Raji (cell line): Measurements from ENCODE around the gene SLC29A3.

ENCODE experiments used
- POLR2A ChIP-seq: IDR thresholded peaks from 2 replicates; pipeline ENCODE4 v1.6.1; 2011; ENCODE audit warnings: low read depth, low read length, control low read depth; ENCODE audit not compliant: insufficient read depth

SLC29A3 gene

DNA sequence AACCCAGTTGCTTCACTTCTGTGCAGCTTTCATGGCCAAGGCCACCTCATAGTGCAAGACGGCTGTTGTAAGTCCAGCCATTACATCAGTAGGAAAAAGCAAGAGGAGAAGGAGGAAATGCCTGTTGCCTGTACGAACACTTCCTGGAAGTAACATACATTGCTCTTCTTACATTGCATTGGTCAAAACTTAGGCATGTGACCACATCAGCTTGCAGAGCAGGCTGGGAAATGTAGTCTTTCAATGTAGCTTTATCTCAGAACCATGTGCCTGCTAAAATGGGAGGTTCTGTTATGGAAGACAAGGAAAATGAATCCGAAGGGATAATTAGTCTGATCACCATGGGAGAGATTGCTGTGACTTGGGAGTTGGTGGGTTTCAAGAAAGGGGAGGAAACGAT is 4.3 kb downstream of the SLC29A3 start:
- TF ChIP-seq POLR2A = peak; percentile 32; the same call in 1 of the 2 replicates

DNA sequence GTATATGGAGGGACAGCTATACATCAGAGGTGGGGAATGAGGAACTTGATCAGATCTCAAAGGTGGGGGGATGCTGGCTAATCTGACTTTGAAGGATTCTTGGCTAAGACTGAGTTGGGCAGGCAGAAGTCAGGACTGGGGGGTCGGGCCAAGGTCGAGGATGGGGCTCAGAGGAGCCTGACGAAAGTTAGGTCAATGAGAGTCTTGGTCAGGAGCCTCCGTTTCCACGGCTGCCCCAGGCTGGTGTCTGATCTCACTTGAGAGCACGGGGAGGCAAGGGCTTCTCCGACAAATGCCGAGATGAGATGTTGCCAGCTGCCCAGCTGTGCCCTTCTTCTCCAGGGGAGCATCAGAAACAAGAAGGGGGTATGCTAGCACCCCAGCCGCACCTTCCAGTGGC is 5.7 kb downstream of the SLC29A3 start:
- no peak for TF ChIP-seq POLR2A

DNA sequence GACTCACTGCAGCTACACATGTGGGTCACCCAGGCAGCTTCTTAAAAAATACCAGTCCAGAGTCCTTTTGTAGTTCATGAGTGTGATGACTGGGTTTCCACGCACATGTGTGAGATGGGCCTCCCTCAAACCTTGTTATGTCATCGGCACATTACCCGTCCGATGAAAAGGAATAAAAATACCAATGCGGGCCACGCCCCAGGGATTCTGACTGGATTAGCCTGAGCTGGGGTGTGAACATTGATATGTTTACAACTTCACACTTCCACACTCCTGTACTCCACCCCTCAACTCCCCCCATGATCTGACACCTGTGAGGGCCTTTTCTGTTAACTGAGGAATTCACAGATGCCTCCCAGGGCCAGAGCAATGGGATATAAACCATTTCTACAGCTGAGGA is 6.2 kb downstream of the SLC29A3 start:
- TF ChIP-seq POLR2A = no peak

DNA sequence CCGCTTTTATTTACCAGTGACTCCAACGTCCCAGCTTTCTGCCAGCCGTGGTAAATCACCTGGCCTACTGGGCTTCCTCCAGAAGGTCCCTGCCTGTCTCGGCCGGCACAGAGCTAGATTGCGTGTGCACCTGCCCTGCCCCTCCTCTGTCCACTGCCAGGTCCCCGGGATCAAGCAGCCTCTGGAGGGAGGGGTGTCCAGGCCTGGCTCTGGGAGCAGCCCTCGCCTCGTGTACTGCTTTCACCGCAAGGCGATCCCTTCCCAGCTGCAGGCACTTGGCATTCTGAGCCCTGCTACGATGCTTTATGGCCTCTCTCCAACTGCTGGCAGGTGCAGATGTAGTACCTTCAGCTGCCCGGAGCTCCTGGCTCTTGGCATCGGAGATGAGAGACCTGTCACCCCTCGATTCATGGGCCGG is 7.4 kb downstream of the SLC29A3 start:
- TF ChIP-seq POLR2A = no peak

DNA sequence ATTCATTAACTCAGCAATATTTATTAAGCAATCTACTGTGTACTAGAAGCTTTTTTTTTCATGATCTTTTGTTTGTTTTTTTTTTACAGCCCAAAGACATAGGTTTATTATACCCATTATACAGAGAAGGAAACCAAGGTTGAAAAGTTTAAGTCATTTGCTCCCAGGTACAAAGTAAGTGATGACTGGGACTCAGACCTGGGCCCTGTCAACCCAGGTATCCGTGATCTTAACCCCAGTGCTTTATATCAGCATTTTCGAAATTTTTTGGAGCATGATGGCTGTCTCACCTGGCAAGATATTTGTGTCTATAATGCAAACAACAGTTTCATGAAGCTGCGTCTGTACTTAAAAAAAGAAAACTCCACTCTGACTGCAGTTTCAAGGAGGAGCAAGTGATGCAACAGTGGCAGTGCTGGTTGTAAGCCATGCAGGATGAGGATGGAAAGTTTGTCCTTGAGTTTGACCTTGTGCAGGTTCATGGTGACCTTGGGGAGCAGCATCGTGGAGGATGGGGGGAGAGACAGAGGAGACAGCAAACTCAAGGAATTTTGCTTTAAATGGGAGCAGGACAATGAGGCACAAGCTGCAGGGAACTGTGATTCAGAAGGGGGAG is 11.8 kb downstream of the SLC29A3 start:
- TF ChIP-seq POLR2A = no peak

DNA sequence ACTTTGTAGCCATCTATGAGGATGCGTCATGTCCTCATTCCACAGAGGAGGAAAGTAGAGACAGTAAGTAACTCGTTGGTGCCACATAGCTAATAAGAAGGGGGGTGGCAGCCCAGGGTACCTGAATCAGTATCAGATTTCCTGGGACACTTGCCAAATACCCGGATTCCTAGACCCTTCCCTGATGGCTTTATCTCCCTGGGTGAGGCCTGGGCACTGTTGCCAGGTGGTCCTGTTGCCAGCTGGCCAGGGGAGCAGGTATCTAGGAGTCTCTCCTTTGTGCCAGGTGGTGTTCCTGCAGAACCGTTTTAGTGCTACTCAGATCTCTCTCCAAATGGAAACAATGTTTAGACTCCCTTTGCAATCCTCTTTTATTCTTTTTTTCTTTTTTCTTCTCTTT is 12.7 kb downstream of the SLC29A3 start:
- TF ChIP-seq POLR2A = no peak

DNA sequence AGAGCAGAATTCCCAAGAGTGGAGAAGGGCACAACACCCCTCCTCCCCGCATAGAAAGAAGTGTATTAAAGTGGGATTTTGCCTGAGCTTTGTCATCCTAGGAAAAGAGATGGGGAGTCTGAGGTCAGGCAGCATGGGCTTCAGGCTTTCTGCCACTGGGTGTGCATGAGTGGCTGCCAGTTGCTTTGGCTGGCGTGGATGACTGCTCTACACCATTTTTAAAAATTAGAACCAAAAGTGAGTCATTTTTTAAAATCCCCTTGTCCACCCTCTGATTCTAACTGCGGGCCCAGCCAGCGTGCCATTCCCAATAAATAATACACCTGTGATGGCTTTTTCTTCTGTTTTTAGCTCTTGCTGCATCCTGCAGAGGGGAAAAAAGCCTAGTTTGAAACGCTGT is 13.4 kb downstream of the SLC29A3 start:
- no peak for TF ChIP-seq POLR2A

DNA sequence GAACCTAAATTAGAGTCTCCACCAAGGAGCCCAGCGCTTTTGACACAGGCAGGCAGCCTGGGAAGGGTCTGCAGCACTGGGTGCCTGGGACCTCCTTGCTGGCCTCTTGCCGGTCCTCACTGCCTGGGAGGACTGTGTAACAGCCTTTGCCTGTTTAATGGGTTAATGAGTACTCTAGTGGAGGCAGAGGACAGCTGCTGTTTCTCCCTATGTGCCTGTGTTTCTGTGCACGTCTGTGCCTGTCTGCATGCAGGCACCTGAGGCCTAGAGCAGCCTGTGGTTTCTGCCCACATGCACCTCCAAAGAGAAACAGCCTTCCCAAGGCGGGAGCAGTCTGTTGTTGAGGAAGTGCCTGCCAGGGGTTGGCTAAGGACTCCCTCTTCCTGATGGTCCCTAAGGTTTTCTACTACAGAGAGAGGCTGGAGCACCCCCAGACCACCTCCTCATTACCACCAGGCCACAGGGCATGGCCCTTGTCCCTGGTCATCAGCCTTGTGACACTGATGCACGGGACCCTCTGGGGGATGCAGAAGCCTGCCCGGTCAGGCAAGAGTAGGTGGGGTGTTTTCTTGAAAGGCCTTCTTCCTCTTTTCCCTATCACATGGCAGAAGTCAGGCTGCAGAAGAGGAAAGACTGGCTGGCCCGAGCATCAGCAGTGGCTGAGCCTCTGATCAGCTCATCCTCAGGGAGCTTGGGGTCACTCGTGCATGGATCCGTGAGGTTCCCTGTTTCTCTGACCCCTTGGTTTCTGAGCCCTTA is 14.2 kb downstream of the SLC29A3 start:
- no peak for TF ChIP-seq POLR2A

DNA sequence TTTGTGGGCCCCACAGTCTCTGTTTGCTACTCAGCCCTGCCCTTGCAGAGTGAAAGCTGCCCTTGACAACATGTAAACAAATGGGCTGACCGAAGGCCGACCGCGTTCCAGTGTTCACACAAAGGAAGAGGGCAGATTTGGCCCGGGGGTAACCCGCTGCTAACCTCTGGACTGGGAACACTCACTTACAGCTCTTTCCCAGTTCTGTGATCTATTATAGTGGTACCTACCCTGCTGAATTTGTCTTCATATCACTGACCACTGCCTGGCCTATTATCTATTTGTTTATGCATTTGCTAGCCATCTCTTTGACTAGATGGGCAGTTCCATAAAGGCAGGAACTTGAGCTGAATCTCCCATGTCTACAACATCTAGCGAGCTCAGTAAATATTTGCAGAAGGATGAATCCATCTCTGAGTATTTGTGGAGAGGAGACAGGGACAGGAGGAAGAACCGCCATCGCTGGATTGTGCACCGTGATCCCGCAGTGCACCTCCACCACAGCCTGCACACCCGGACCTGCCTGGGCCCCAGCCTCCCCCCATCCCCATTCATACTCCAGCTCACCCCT is 15.2 kb downstream of the SLC29A3 start:
- TF ChIP-seq POLR2A = no peak

DNA sequence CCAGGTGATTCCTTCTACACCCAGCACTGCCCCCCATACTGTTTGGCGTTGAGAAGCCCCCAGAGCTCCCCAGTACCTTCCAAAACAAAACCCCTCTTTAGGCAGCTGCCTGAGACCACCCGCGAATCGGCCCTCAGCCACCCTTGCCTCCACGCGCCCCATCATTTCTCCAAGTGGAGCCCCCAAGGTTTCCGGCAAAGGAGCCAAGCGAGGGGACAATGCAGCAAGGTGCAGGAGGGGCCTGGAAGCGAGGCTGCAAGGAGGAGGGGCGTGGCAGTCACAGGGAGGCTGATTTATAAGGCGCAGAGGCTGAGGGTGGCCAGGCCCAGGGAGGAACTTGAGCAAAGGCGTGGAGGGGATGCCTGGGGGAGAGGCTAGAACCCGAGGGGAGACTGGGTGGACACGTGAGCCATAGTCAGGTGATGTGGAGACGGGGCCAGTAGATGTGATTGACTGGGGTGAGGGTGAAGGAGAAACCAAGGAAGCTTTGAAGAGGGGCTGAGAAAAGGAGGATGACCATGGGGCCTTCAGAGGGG is 16.2 kb downstream of the SLC29A3 start:
- TF ChIP-seq POLR2A = no peak

DNA sequence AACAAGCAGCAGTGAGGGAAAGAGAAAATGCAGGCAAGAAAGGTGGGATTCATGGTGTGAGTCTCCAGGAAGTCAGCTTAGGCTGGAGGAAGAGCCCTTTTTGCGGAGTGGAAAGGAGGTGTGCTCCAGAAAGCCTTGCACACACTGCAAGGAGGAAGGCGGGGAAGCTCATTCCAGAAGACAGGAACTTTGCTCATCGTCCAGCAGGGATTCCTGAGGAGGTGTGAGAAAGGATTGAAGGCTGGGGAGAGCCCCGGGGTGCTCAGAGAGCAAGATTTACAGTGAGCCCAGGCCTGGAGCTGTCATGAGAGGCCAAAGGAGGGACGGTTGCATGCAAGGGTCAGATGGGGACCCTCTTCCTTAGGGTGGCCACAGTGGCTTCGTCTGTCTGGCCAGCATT is 17.6 kb downstream of the SLC29A3 start:
- TF ChIP-seq POLR2A = no peak

DNA sequence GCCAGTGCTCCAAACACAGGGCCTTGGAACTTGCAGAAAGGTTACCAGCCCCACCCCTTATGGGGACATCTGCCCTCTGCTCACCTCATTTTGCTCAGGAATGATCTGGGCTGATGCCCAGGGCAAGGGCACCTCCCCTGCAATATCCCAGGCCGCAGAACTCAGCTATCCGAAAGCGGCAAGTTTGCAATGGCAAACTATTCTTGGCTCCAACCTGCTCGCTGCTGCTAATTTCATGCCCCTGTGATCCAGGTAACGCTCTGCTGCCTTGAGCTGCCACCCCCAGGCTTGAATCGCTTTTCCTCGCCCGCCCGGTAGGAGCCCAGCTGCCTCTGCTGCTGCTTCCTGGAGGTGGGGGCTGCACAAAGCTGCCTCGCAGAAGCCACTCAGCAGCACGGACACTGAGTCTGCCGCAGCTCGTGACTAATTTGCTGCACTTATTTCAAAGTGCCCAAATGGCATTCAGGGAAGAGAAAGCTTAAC is 18.2 kb downstream of the SLC29A3 start:
- no peak for TF ChIP-seq POLR2A

DNA sequence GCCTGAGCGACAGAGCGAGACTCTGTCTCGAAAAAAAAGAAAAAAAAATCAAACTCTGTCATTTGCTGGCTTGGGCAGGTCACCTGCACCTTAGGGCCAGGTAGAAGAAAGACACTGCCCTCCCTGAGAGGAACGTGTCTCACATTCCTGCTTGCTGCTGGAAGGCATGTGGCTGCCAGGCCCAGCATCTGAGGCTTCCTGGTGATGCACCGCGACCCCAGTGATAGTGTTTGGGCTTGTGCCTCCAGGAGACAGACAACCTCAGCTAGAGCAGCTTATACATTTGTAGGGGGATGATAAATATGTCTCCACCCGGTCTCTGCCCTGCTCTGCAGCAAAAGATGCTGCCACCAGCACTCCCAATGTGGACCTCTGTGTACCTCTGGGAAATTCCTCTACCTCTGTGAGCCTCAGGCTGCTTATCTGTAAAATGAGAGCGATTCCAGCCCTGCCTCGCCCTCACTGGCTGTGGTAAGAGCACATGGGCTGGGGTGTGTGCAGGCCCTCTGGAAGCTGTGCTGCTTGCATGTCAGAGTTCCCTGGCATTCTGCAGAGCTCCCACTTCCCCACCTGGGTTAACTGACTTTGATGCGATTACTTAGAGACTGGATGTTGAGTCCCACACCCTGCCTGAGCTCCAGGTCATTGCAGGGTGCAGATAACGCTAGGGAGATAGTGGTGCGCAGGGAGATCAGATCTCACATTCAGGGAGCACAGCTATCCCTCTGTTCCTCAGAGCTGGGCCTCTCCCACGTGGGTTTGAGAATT is 19.9 kb downstream of the SLC29A3 start:
- TF ChIP-seq POLR2A = no peak

DNA sequence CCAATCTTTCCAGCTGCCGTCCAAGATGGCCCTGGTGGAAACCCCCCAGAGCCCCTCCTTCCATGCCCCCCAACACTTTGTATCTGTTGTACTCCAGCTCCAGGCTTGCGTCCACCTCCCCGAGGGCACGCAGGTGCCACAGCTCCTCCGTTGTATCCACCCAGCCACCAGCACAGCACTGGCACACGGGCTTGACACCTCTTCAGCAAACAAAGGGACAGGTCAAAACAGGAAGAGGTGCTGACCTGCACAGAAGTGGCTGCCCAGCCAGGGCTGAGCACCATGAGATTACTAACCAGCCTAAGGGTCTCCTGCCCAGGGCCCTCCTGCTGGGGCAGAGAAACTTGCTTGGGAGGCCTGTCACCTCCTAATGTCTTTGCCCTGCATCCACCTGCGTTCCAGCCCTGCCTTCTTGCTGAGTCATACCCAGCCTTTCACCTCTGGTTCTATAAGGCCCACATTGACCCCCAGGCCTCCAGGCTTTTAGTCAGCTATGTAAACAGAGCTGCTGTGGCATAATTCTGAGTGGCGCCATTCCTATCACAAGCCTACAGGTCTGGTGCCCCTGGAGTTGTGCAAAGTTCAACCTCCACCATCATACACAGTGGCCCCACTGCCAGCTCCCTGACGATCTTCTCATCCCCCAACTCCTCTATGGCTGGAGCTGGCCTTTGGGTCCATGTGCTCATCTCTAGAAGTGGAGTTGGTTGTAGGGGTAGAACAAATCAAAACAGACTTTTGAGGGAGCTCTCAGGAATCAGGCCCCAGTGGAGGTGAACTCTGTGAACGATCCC is 20.9 kb downstream of the SLC29A3 start:
- TF ChIP-seq POLR2A = no peak
